Astrocyte of the spinal cord (primary cell): ENCODE results near the gene ZNF227.

Experiments used
- DNase-seq: peaks from one replicate; pipeline ENCODE4 v3.0.0; 2011; ENCODE audit warnings: low read depth, low spot score
- H3K4me3 ChIP-seq: 2 replicates; pipeline ENCODE4 v1.5.1; 2011; ENCODE audit warnings: low read depth, mild to moderate bottlenecking, low read length, moderate library complexity
- in situ Hi-C: cut with HindIII; loops from 2 replicates; pipeline ENCODE4 v1.10.0; 2017; ENCODE audit warnings: low sequenced_read_pairs
- TF ChIP-seq, protein P1 (sequence below): IDR thresholded peaks from 2 replicates; pipeline ENCODE4 v1.5.1; 2012; ENCODE audit warnings: low read depth, mild to moderate bottlenecking, low read length, inconsistent platforms

Gene ZNF227

DNA sequence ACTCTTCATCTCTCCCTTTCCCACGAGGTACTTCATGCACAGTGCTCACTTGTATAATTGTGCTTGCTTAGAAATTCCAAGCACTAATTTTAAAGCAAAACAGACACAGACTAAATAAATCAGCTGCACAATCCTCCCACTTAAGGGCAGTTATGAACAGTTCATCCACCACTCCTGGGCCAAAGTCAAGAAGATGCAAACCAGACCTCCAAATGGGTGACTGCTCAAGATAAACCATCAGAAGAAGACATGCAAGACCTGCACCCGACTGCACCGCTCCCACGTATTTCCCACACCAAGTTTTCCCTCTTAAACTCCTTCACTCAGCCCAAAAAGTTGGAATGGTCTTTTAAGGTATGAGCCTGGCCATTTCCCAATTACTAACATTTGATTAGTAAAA is 72.6 kb downstream of the ZNF227 start:
- TF ChIP-seq, protein P1, sequence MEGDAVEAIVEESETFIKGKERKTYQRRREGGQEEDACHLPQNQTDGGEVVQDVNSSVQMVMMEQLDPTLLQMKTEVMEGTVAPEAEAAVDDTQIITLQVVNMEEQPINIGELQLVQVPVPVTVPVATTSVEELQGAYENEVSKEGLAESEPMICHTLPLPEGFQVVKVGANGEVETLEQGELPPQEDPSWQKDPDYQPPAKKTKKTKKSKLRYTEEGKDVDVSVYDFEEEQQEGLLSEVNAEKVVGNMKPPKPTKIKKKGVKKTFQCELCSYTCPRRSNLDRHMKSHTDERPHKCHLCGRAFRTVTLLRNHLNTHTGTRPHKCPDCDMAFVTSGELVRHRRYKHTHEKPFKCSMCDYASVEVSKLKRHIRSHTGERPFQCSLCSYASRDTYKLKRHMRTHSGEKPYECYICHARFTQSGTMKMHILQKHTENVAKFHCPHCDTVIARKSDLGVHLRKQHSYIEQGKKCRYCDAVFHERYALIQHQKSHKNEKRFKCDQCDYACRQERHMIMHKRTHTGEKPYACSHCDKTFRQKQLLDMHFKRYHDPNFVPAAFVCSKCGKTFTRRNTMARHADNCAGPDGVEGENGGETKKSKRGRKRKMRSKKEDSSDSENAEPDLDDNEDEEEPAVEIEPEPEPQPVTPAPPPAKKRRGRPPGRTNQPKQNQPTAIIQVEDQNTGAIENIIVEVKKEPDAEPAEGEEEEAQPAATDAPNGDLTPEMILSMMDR: no peak
- H3K4me3 ChIP-seq: no peak overlapping the region
- no peak for DNase-seq
- in situ Hi-C loops: no loop called here
